LNCaP clone FGC (cell line): ENCODE data around the gene ASAP2.
A peak's percentile ranks its signal among the peaks of the same experiment; 100 is the strongest.

Source experiments
- DNase-seq: peaks from one replicate; pipeline ENCODE4 v3.0.0-alpha.2; 2011; ENCODE audit warnings: low read depth
- H3K4me3 ChIP-seq: 2 replicates; pipeline ENCODE4 v1.5.1; 2011; ENCODE audit warnings: mild to moderate bottlenecking, low read depth, low read length, control low read depth
- TF ChIP-seq, protein P1 (sequence below): IDR thresholded peaks from 2 replicates; pipeline ENCODE4 v1.5.1; 2012; ENCODE audit warnings: mild to moderate bottlenecking; ENCODE audit not compliant: control insufficient read depth, insufficient read depth; ENCODE audit errors: extremely low read depth

Gene ASAP2

GRCh38 chr2:9377461-9378097, 171.0 kb downstream of the ASAP2 start:
- no peak for DNase-seq
- H3K4me3 ChIP-seq = no peak overlapping the region
- TF ChIP-seq, protein P1, sequence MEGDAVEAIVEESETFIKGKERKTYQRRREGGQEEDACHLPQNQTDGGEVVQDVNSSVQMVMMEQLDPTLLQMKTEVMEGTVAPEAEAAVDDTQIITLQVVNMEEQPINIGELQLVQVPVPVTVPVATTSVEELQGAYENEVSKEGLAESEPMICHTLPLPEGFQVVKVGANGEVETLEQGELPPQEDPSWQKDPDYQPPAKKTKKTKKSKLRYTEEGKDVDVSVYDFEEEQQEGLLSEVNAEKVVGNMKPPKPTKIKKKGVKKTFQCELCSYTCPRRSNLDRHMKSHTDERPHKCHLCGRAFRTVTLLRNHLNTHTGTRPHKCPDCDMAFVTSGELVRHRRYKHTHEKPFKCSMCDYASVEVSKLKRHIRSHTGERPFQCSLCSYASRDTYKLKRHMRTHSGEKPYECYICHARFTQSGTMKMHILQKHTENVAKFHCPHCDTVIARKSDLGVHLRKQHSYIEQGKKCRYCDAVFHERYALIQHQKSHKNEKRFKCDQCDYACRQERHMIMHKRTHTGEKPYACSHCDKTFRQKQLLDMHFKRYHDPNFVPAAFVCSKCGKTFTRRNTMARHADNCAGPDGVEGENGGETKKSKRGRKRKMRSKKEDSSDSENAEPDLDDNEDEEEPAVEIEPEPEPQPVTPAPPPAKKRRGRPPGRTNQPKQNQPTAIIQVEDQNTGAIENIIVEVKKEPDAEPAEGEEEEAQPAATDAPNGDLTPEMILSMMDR = no peak

DNA sequence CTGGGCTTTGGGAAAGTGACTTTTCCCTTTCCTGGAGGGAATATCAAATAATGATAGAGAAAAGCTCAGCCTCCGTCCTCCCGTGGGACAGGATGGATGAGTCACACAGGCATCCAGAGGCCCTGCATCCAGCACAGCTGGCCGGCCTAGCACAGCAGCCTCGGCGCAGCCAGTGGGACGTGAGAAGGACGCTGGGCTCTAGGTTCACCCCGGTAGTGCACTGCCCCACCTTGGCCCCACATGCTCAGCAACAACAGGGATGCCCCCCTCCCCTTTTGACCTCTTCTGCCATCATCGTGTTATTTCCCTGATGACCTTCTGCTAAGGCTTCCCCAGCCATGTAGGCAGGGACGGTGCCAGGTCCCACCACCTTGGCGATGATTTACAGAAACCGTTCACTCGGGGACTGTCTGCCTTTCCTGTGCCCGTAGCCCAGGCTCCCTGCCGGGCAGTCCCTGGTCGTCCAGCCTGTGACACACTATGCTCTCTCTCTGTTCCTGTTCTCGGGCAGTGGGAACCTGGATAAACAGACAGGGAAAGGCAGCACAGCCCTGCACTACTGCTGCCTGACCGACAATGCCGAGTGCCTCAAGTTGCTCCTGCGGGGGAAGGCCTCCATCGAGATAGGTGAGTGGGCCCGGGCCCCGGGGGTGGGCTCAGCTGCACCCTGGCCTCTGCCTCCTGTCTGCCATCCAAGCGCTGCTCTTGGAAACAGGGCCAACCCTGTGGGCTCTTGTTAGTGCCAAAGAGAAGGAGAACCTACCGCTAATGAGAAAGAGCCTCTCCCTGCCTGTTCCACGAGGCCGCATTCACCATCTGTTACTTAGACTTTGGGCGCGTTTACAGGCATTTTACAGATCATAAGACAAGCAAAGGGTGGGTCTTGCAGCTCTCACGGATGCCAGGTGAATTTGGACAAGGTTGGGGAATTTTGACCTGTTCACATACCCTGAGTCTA, 172.1 kb downstream of the ASAP2 start:
- no peak for DNase-seq
- TF ChIP-seq, protein P1 = no peak
- H3K4me3 ChIP-seq = no peak overlapping the region

DNA sequence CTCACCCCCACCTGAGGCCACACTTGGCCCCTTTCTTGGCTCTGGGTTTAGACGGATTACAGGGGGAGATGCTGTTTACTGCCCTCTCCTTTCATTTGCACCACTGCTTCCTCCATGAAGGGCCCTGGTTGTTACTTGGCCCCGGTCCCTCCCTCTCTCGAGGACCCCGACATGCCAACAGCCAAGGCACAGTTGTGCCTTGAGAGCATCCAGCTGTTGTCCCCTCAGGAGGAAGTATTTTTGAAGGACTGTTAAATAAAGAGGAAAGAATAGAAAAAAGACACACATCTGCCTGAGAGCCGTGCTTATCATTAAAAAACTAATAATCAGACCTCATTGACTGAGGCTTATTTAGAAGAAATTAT, 172.8 kb downstream of the ASAP2 start:
- H3K4me3 ChIP-seq = no peak overlapping the region
- TF ChIP-seq, protein P1 = no peak
- no peak for DNase-seq

DNA sequence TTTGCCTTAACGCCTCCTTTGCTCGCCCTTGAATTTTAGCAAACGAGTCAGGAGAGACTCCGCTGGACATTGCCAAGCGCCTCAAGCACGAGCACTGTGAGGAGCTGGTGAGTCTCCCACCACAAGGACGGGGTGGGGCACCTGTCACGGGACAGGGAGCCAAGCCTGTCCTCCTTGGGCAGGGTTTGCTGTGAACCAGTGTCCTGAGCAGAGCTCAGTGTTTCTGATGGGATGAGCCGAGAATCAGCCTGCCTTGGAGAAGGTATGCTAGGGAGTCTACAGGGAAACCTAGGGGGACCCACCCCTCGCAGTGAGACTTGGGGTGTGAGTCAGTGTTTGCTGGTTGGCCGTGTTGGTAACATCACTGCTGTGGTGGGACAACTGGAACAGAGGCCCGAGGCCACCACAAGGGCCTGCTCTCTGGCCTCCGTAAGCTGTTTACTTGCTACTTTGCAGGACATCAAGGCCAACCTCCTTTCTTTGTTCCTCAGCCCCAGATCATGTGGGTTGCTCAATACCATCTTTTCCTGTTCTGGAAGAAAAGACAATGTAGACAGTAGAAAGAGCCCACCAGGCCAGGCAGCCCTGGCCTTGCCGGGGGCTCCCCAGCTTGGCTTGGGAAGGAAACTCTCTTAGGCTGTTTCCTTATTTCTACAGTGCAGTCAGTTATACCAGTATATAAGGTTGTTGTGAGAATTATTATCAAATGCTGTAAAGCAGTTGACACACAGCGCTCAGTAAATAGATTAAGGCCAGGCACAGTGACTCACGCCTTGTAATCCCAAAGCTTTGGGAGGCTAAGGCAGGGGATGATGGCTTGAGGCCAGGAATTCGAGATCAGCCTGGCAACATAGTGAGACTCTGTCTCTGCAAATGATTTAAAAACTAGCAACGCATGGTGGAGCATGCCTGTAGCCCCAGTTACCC, 174.4 kb downstream of the ASAP2 start:
- H3K4me3 ChIP-seq = no peak overlapping the region
- peak; percentile 23 for DNase-seq
- TF ChIP-seq, protein P1 = no peak

DNA sequence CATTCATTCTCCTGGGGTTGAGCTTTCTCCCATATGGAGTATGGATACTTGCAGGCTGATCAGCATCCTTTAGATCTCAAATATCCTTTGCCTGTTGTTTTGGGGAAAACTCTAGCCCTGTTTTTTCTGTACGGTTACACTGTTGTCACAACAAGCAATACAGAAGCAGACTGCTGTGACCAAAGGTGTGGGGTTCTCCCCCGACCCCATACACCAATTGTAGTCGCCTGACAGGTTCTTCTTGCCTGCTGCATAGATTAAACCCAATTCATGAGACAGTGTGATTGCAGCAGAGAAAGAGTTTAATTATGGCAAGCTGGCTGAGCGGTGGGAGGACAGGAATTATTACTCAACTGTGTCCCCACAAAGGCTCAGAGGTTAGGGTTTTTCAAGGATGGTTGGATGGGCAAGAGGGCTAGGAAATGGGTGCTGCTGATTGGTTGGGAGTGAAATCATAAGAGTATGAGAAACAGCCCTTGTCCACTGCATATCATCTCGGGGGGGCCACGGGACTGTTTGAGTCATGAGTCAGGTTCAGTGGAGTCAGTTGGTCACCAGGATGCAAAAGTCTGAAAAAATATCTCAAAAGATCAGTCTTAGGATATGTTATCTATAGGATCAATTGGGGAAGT, 176.1 kb downstream of the ASAP2 start:
- TF ChIP-seq, protein P1 = no peak

DNA sequence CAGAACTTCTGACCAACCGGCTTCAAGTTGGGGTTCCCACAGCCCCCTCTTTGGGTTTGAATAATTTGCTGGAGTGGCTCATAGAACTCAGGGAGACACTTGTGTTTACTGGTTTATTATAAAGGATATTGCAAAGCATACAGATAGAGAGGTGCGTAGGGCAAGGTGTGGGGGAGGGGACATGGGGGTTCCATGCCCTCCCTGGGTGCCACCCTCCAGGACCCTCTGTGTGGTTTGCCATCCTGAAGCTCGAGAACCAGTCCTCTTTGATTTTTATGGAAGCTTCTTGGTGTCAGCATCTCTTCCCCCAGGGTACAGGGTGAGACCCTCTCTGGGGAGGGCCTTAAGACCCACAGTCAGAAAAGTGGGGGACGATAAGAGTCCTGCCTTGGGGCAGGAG, 177.9 kb downstream of the ASAP2 start:
- TF ChIP-seq, protein P1 = no peak
- DNase-seq = no peak
- H3K4me3 ChIP-seq = no peak overlapping the region

More for the DNA sequence above, 176.1 kb downstream of the ASAP2 start:
- H3K4me3 ChIP-seq = no peak overlapping the region
- no peak for DNase-seq
